Measurements from ENCODE around the gene HS6ST3. TPM values are rescaled to one million over a fixed set of nuclear protein-coding genes. Genes with fewer than 3 reads are reported as not detected.

Gene HS6ST3
- total RNA-seq, 1 experiment from 2014 or later: not detected

DNA sequence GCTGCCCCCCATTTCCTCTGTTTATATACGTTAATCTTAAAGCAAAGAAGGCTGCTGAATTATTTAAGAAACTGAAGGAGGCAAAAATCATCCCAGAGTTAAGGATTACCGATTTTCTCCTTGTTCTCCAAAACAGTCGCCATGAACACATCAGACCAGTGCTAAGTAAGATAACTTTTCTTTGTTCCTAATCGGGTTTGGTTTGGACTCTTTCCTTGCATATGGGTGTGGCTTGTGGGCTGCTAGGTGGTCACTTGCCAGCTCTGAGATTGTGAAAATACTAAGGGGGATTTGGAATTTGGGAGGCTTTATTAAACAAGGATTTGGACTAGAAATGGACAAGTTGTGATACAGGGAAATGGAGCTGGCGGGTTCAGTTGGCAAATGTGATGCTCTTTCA, 692.3 kb downstream of the HS6ST3 start:
- H3K9me3 Mint-ChIP-seq (ENCODE audit: unreplicated experiment): peaks cover 5% of the 10 kb centered on the region
- no peak overlapping the region for H3K4me3 ChIP-seq (ENCODE audit: low read depth, low read length)
- TF ChIP-seq, protein P1, sequence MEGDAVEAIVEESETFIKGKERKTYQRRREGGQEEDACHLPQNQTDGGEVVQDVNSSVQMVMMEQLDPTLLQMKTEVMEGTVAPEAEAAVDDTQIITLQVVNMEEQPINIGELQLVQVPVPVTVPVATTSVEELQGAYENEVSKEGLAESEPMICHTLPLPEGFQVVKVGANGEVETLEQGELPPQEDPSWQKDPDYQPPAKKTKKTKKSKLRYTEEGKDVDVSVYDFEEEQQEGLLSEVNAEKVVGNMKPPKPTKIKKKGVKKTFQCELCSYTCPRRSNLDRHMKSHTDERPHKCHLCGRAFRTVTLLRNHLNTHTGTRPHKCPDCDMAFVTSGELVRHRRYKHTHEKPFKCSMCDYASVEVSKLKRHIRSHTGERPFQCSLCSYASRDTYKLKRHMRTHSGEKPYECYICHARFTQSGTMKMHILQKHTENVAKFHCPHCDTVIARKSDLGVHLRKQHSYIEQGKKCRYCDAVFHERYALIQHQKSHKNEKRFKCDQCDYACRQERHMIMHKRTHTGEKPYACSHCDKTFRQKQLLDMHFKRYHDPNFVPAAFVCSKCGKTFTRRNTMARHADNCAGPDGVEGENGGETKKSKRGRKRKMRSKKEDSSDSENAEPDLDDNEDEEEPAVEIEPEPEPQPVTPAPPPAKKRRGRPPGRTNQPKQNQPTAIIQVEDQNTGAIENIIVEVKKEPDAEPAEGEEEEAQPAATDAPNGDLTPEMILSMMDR (IDR thresholded peaks at IDR 0.05; ENCODE audit: insufficient read depth in 1 of 2, low read depth in 1 of 2, low read length in 1 of 2, severe bottlenecking in 1 of 2, unreplicated experiment in 1 of 2): no peak
- H3K9me3 ChIP-seq: no peaks in the 10 kb centered on the region
- CTCF ChIA-PET: no interaction called here
- BruUV-seq (replicated peaks): no TSS peak
- POLR2A ChIA-PET: no interaction called here
- no peaks in the 10 kb centered on the region for H3K4me1 ChIP-seq
- H3K4me1 Mint-ChIP-seq (ENCODE audit: low read depth, unreplicated experiment): no peaks in the 10 kb centered on the region
- no peak overlapping the region for H3K27ac Mint-ChIP-seq (ENCODE audit: unreplicated experiment)
- H3K27me3 Mint-ChIP-seq (ENCODE audit: insufficient read depth, unreplicated experiment): peaks cover 5% of the 10 kb centered on the region
- H3K27me3 ChIP-seq (replicated peaks; ENCODE audit: control insufficient read depth, insufficient read depth, low read length): no peaks in the 10 kb centered on the region
- no peak for DNase-seq
- intact Hi-C loops (cut with micrococcal nuclease; ENCODE audit: unreplicated experiment): no loop called here
- H3K36me3 Mint-ChIP-seq (ENCODE audit: insufficient read depth, unreplicated experiment): no peaks in the 10 kb centered on the region
- no peak overlapping the region for H3K4me3 Mint-ChIP-seq (ENCODE audit: unreplicated experiment)
- H3K36me3 ChIP-seq (ENCODE audit: control insufficient read depth, insufficient read depth, low read length): no peaks in the 10 kb centered on the region

DNA sequence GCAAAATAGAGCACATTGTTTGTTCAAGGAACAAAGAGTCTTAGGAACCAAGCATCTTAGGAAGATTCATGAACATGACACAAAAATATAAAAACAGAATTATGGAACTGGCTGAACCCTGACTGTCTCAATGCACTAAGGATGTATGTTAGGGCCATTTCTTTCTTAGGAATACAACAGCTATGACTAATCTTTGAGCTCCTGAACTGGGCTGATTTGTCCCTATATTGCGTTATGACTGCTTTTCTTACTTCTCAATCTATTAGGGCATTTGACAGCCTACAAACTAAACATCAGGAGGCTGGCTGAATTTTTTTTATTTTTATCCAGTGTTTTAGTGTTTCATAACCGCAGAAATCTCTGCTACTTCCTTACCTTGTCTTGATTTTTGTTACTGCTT, 693.1 kb downstream of the HS6ST3 start:
- no peaks in the 10 kb centered on the region for H3K4me1 Mint-ChIP-seq (ENCODE audit: low read depth, unreplicated experiment)
- H3K27me3 Mint-ChIP-seq (ENCODE audit: insufficient read depth, unreplicated experiment): peaks cover 9% of the 10 kb centered on the region
- Histone ChIP-seq H3K36me3 (ENCODE audit: control insufficient read depth, insufficient read depth, low read length) (no peaks in the 10 kb centered on the region), H3K9me3 (no peaks in the 10 kb centered on the region), H3K4me1 (no peaks in the 10 kb centered on the region), H3K27me3 (replicated peaks; ENCODE audit: control insufficient read depth, insufficient read depth, low read length) (no peaks in the 10 kb centered on the region), H3K4me3 (ENCODE audit: low read depth, low read length) (no peak overlapping the region)
- POLR2A ChIA-PET: no interaction called here
- H3K9me3 Mint-ChIP-seq (ENCODE audit: unreplicated experiment): peaks cover 4% of the 10 kb centered on the region
- intact Hi-C loops (cut with micrococcal nuclease; ENCODE audit: unreplicated experiment): no loop called here
- BruUV-seq (replicated peaks): no TSS peak
- DNase-seq: no peak
- TF ChIP-seq, protein P1 (IDR thresholded peaks at IDR 0.05; ENCODE audit: insufficient read depth in 1 of 2, low read depth in 1 of 2, low read length in 1 of 2, severe bottlenecking in 1 of 2, unreplicated experiment in 1 of 2): no peak
- CTCF ChIA-PET: no interaction called here
- no peak overlapping the region for H3K4me3 Mint-ChIP-seq (ENCODE audit: unreplicated experiment)
- H3K36me3 Mint-ChIP-seq (ENCODE audit: insufficient read depth, unreplicated experiment): no peaks in the 10 kb centered on the region
- no peak overlapping the region for H3K27ac Mint-ChIP-seq (ENCODE audit: unreplicated experiment)

DNA sequence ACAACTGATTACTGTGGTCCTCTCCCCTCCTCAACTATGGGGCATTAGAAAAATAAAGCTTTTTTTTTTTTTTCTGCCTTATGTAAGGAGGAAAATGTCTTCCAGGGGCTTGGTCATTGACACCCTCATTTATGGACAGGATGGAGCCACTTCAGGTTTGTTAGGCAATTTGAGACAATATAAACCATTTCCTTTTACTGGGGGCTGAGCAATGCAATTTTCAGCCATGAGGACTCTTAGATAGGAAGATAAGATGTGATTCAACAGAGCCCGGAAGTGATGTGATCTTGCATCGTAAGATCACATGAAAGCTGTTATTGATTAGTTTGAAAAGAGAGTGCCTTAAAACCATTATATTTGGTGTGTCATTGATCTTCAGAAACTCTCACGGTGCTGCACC, 693.6 kb downstream of the HS6ST3 start:
- Mint-ChIP-seq H3K27ac (ENCODE audit: unreplicated experiment) (no peak overlapping the region), H3K36me3 (ENCODE audit: insufficient read depth, unreplicated experiment) (no peaks in the 10 kb centered on the region), H3K27me3 (ENCODE audit: insufficient read depth, unreplicated experiment) (peaks cover 9% of the 10 kb centered on the region), H3K9me3 (ENCODE audit: unreplicated experiment) (no peaks in the 10 kb centered on the region), H3K4me1 (ENCODE audit: low read depth, unreplicated experiment) (no peaks in the 10 kb centered on the region), H3K4me3 (ENCODE audit: unreplicated experiment) (no peak overlapping the region)
- ChIA-PET POLR2A (no interaction called here), CTCF (no interaction called here)
- BruUV-seq (replicated peaks): no TSS peak
- no peak for DNase-seq
- no peaks in the 10 kb centered on the region for H3K4me1 ChIP-seq
- no peak overlapping the region for H3K4me3 ChIP-seq (ENCODE audit: low read depth, low read length)
- H3K27me3 ChIP-seq (replicated peaks; ENCODE audit: control insufficient read depth, insufficient read depth, low read length): no peaks in the 10 kb centered on the region
- intact Hi-C loops (cut with micrococcal nuclease; ENCODE audit: unreplicated experiment): no loop called here
- TF ChIP-seq, protein P1 (IDR thresholded peaks at IDR 0.05; ENCODE audit: insufficient read depth in 1 of 2, low read depth in 1 of 2, low read length in 1 of 2, severe bottlenecking in 1 of 2, unreplicated experiment in 1 of 2): no peak
- no peaks in the 10 kb centered on the region for H3K9me3 ChIP-seq
- no peaks in the 10 kb centered on the region for H3K36me3 ChIP-seq (ENCODE audit: control insufficient read depth, insufficient read depth, low read length)
